Astrocyte (in vitro differentiated cells and primary cell): Measurements from ENCODE around the gene OR51F1.
"Not testable (repeated sequence)": the region's sequence is repeated elsewhere in the genome, so short reads cannot be mapped to it uniquely, and the experiment has no call there.

Source experiments
- EZH2 ChIP-seq: IDR thresholded peaks from 2 replicates; pipeline ENCODE4 v1.6.1; 2012; ENCODE audit warnings: mild to moderate bottlenecking, low read length, inconsistent platforms; ENCODE audit not compliant: insufficient read depth
- TF ChIP-seq, protein P1 (sequence below): IDR thresholded peaks from 2 replicates; pipeline ENCODE4 v1.5.1; 2011; ENCODE audit warnings: low read depth, mild to moderate bottlenecking, inconsistent platforms, low read length, moderate library complexity; ENCODE audit not compliant: insufficient read depth

DNA sequence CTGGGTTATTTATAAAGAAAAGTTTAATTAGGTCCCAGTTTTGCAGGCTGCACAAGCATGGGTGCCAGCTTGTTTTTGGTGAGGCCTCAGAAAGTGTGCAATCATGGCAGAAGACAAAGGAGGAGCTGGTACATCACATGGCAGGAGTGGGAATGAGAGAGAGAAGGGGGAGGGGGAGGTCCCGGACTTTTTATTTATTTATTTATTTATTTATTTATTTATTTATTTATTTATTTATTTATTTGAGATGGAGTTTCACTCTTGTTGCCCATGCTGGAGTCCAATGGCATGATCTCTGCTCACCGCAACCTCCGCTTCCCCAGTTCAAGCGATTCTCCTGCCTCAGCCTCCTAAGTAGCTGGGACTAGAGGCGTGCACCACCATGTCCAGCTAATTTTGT is 31.6 kb upstream of the OR51F1 start:
- TF ChIP-seq, protein P1, sequence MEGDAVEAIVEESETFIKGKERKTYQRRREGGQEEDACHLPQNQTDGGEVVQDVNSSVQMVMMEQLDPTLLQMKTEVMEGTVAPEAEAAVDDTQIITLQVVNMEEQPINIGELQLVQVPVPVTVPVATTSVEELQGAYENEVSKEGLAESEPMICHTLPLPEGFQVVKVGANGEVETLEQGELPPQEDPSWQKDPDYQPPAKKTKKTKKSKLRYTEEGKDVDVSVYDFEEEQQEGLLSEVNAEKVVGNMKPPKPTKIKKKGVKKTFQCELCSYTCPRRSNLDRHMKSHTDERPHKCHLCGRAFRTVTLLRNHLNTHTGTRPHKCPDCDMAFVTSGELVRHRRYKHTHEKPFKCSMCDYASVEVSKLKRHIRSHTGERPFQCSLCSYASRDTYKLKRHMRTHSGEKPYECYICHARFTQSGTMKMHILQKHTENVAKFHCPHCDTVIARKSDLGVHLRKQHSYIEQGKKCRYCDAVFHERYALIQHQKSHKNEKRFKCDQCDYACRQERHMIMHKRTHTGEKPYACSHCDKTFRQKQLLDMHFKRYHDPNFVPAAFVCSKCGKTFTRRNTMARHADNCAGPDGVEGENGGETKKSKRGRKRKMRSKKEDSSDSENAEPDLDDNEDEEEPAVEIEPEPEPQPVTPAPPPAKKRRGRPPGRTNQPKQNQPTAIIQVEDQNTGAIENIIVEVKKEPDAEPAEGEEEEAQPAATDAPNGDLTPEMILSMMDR: not testable (repeated sequence)
- not testable (repeated sequence) for TF ChIP-seq EZH2
